Heart right ventricle (tissue), 16 donors: ENCODE measurements around the gene TMEM151A. TPM values are rescaled to one million over a fixed set of nuclear protein-coding genes. Genes with fewer than 3 reads are reported as not detected.

Experiments used
- ATAC-seq, 8 donors: fragments of 200-7000 bp; cut with Tn5 transposase; one replicate each; pipeline ENCODE4 v1.9.1; 2020; ENCODE audit warnings: mild to moderate bottlenecking in 8 of 8, moderate library complexity in 8 of 8, moderate number of reproducible peaks in 1 of 8
- DNase-seq, 2 donors: peaks; one replicate each; pipeline ENCODE4 v3.0.0-alpha.2; 2020
- H3K27ac ChIP-seq, 10 donors: fragments of 200-600 bp; sonication (generic) in 2 of 10; one replicate each; pipeline versions ENCODE4 v1.5.0 to v1.8.0; 2020 to 2022; ENCODE audit warnings: mild to moderate bottlenecking in 3 of 10
- H3K27me3 ChIP-seq, 7 donors: fragments of 200-600 bp; one replicate each; pipeline ENCODE4 v1.8.0; 2021 to 2022; ENCODE audit warnings: mild to moderate bottlenecking in 2 of 7
- H3K36me3 ChIP-seq, 9 donors: fragments of 200-600 bp; sonication (generic) in 1 of 9; one replicate each; pipeline versions ENCODE4 v1.5.0 to v1.8.0; 2020 to 2022; ENCODE audit warnings: mild to moderate bottlenecking in 2 of 9
- H3K4me1 ChIP-seq, 9 donors: fragments of 200-600 bp; sonication (generic) in 1 of 9; one replicate each; pipeline versions ENCODE4 v1.5.0 to v1.8.0; 2020 to 2022; ENCODE audit warnings: mild to moderate bottlenecking in 4 of 9
- H3K4me3 ChIP-seq, 10 donors: fragments of 200-600 bp; sonication (generic) in 2 of 10; one replicate each; pipeline versions ENCODE4 v1.5.0 to v1.8.0; 2020 to 2022; ENCODE audit warnings: mild to moderate bottlenecking in 7 of 10, moderate library complexity in 2 of 10
- H3K9me3 ChIP-seq, 11 donors: fragments of 200-600 bp in 10 of 11; sonication (generic) in 2 of 11; one replicate each; pipeline versions ENCODE4 v1.5.0 to v1.8.0; 2013 to 2022; ENCODE audit warnings: mild to moderate bottlenecking in 2 of 11, control low read depth in 1 of 11, moderate library complexity in 1 of 11
- WGBS, 2 donors: extraction: QIAGEN DNeasy Blood & Tissue Kit; methylation state at CpG; one replicate each; pipeline ENCODE4 v1.1.7; 2013; ENCODE audit warnings: inconsistent platforms in 1 of 2; 5-methylcytosine and 5-hydroxymethylcytosine counted together
- intact Hi-C, 10 donors: fragments of 100-400 bp; cut with DNase I; formaldehyde crosslinking; loops; one replicate each; pipeline versions ENCODE4 v1.11.1 to v1.14.2; 2022
- polyA plus RNA-seq, 2 donors: library from polyadenylated mRNA; stranded (reverse); fragments of 200-250 nt; gene quantifications; one replicate each; pipeline ENCODE4 v1.2.3, GENCODE V29; 2013
- total RNA-seq, 10 donors: library from RNA; stranded (reverse); fragmentation: NEBNext Ultra II Directional in 3 of 10; extraction: Animal tissue kit (Norgen Biotek cat#: 25700) in 3 of 10; gene quantifications; one replicate each; pipeline versions ENCODE4 v1.2.1 to v1.2.4, GENCODE V29; 2021 to 2023
- TF ChIP-seq, protein P1 (sequence below), 9 donors: fragments of 200-600 bp; sonication (generic) in 2 of 9; IDR thresholded peaks; one replicate each; pipeline versions ENCODE4 v1.5.0 to v1.8.0; 2021 to 2022; ENCODE audit warnings: antibody characterized with exemption in 9 of 9, mild to moderate bottlenecking in 5 of 9, moderate library complexity in 1 of 9
- donor health status: Arrhythmogenic right ventricular cardiomyopathy.
- donor health status: ischemic (EF 13 %, LVEDD 7.1; RV severe dilation, severe dysfunction).
- donor health status: healthy with polysubstance abuse.
- donor health status: DM: no; HTN: yes; CAD: no.
- donor health status: DM: no; HTN: no; CAD: no.
- donor health status: ischemic (EF 25% LVEDD 6.9; RV normal size, moderate dysfunction).
- donor health status: ischemic (EF 25% LVEDD 5.7; RV mildly dilated, moderate dysfunction).
- donor health status: healthy.
- donor health status: DM: yes; HTN: yes; CAD: no.
- donor health status: Ischemic cardiomyopathy.
- donor health status: ischemic (EF 35%, LVEDD 5.7; RV mildly dilated, moderate dysfunction).
- donor health status: nonischemic (EF 11% LVEDD 7.7; RV severe dilation, severe dysfunction).
- donor health status: DM: yes; HTN: yes; CAD: no.
- donor health status: PGD.
- donor health status: ischemic (EF 29% LVEDD 5.4; RV normal size, mild dysfunction).
- donor health status: nonischemic (EF 23%, LVEDD 6.1; RV moderate dilation, normal function).

Gene TMEM151A
- total and polyA plus RNA-seq, 12 donors = 0.10 to 0.24 (median 0.19) TPM; not detected in 7

DNA sequence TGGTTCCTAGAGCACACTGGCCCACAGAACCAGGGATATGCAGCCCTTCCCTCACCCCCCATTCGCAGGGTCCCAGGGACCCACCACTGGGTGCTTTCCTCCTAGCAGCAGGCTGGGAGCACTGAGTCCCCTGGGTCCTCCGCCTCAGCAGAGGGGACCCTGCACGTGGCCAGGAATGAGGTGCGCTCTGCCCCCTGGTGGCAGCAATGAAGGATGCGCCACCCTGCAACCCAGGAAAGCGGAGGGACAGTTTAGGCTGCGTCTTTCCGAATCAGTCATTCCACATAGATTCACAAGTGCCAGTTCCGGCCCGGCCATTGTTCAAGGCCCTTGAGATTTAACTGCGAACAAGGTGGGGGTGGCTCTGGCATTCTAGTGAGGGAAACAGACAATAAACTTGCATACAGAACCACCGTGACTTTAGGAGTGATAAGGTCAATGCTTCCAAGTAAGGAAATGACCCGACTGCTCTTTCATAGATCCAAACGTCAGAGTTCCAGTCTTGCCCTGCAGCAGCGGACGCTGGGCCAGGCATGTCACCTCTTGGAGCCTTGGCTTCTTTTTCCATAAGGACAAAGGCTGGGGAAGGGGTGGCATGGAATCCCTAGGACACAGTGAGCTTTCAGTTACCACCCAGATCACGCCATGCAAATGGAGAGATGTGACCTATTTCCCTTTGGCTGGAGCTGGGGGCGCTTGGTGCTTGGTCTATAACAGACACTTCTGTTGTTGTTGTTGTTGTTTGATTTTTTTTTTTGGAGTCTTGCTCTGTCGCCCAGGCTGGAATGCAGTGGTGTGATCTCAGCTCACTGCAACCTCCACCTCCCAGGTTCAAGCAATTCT is 36.8 kb downstream of the TMEM151A start:
- Histone ChIP-seq H3K27me3 (no peaks in the 10 kb centered on the region), H3K4me3 (peak overlapping the region in 4 of 10 donors; percentile 14 to 34 (median 19)), H3K9me3 (no peaks in the 10 kb centered on the region), H3K27ac (peak overlapping the region in 6 of 10 donors; percentile 74 to 89 (median 77)), H3K36me3 (peaks cover 0 to 21% (median 0%) of the 10 kb centered on the region in 9 donors), H3K4me1 (peaks cover 21 to 40% (median 30%) of the 10 kb centered on the region in 9 donors)
- peak; percentile 66 to 87 (median 79) for ATAC-seq
- TF ChIP-seq, protein P1, sequence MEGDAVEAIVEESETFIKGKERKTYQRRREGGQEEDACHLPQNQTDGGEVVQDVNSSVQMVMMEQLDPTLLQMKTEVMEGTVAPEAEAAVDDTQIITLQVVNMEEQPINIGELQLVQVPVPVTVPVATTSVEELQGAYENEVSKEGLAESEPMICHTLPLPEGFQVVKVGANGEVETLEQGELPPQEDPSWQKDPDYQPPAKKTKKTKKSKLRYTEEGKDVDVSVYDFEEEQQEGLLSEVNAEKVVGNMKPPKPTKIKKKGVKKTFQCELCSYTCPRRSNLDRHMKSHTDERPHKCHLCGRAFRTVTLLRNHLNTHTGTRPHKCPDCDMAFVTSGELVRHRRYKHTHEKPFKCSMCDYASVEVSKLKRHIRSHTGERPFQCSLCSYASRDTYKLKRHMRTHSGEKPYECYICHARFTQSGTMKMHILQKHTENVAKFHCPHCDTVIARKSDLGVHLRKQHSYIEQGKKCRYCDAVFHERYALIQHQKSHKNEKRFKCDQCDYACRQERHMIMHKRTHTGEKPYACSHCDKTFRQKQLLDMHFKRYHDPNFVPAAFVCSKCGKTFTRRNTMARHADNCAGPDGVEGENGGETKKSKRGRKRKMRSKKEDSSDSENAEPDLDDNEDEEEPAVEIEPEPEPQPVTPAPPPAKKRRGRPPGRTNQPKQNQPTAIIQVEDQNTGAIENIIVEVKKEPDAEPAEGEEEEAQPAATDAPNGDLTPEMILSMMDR (IDR thresholded peaks at IDR 0.05) = peak; percentile 91 to 98 (median 96)
- WGBS, 2 donors = 9 to 11% methylated on average over 19 of the region's 19 CpGs
- DNase-seq = peak; percentile 78 to 83
- intact Hi-C loops = loop anchor here in 7 of 10 donors (1.0 to 5.0 kb wide), 4 partner anchors 16 to 106 kb away; no protein-coding TSS in a partner anchor

DNA sequence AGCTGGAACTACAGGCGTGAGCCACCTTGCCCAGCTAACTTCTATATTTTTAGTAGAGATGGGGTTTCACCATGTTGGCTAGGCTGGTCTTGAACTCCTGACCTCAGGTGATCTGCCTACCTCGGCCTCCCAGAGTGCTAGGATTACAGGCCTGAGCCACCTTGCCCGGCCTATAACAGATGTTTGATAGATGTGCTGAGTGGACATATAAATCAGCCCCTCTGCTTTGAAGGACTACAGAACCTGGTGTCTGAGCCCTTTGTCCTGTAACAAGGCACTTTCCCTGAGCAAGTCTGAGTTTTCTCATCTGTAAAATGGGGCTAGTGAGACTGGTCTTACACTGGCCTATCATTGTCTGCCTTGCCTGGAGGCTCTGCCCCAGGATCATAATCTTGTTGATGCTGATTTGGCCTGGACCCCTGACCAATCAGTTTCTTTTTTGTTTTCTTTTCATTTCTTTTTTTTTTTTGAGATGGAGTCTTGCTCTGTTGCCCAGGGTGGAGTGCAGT is 37.5 kb downstream of the TMEM151A start:
- TF ChIP-seq, protein P1 (IDR thresholded peaks at IDR 0.05) = no peak

GRCh38 chr11:66330931-66331330 is 39.2 kb downstream of the TMEM151A start:
- DNase-seq = no peak
- TF ChIP-seq, protein P1 (IDR thresholded peaks at IDR 0.05) = no peak

More for the DNA sequence above, 37.5 kb downstream of the TMEM151A start:
- H3K36me3 ChIP-seq = peaks cover 0 to 24% (median 0%) of the 10 kb centered on the region in 9 donors
- no peak overlapping the region for H3K27ac ChIP-seq
- H3K4me1 ChIP-seq = peaks cover 21 to 40% (median 30%) of the 10 kb centered on the region in 9 donors
- DNase-seq (no peak), ATAC-seq (no peak)
- H3K27me3 ChIP-seq = no peaks in the 10 kb centered on the region
- intact Hi-C loops = loop anchor here in 2 of 10 donors (2.0 to 5.0 kb wide), 2 partner anchors 16 to 107 kb away; no protein-coding TSS in a partner anchor
- no peak overlapping the region for H3K4me3 ChIP-seq
- H3K9me3 ChIP-seq = no peaks in the 10 kb centered on the region
- 85 to 90% methylated on average over 3 of the region's 3 CpGs for WGBS, 2 donors

GRCh38 chr11:66331542-66332370 is 40.1 kb downstream of the TMEM151A start:
- TF ChIP-seq, protein P1 (IDR thresholded peaks at IDR 0.05) = no peak
- no peak overlapping the region for H3K4me3 ChIP-seq
- intact Hi-C loops = loop anchor here in 1 of 10 donors (2.0 kb wide), 1 partner anchor 23 kb away; no protein-coding TSS in a partner anchor
- H3K36me3 ChIP-seq = peaks cover 0 to 29% (median 0%) of the 10 kb centered on the region in 9 donors
- DNase-seq = no peak
- no peak overlapping the region for H3K27ac ChIP-seq
- no peak for ATAC-seq
- H3K9me3 ChIP-seq = no peaks in the 10 kb centered on the region
- H3K4me1 ChIP-seq = peaks cover 22 to 46% (median 41%) of the 10 kb centered on the region in 9 donors
- WGBS, 2 donors = 85 to 86% methylated on average over 12 of the region's 12 CpGs
- H3K27me3 ChIP-seq = no peaks in the 10 kb centered on the region

More at GRCh38 chr11:66330931-66331330, 39.2 kb downstream of the TMEM151A start:
- Histone ChIP-seq H3K36me3 (peaks cover 0 to 29% (median 0%) of the 10 kb centered on the region in 9 donors), H3K27me3 (no peaks in the 10 kb centered on the region), H3K9me3 (no peaks in the 10 kb centered on the region), H3K27ac (no peak overlapping the region), H3K4me1 (peaks cover 23 to 46% (median 41%) of the 10 kb centered on the region in 9 donors), H3K4me3 (no peak overlapping the region)
- no peak for ATAC-seq
- WGBS, 2 donors = 61 to 65% methylated on average over 10 of the region's 10 CpGs
- intact Hi-C loops = no loop called here
